ENCODE data around the gene SLC16A2.

The SLC16A2 gene

DNA sequence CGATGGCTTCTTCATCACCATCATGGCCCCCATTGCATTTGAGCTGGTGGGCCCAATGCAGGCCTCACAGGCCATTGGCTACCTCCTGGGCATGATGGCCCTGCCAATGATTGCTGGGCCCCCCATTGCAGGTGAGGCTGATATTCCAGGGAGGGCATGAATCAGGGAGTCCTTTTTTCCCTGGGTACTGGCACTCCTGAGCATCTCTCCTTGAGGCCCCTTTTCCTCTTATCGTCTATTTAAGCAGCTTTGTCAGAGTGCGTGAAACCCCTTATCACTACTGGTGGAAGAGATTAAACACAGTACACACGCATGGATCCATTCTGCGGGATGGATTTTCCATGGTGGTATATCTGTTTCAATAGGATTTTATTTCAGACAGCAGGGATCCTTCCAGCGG lies 108.0 kb downstream of the SLC16A2 start:
- POLR2A ChIA-PET: no interaction called here
- CTCF ChIA-PET: interaction anchor here (0.9 kb wide), 1 partner anchor 16 kb away, joined by 5 read pairs; no protein-coding TSS in a partner anchor

DNA sequence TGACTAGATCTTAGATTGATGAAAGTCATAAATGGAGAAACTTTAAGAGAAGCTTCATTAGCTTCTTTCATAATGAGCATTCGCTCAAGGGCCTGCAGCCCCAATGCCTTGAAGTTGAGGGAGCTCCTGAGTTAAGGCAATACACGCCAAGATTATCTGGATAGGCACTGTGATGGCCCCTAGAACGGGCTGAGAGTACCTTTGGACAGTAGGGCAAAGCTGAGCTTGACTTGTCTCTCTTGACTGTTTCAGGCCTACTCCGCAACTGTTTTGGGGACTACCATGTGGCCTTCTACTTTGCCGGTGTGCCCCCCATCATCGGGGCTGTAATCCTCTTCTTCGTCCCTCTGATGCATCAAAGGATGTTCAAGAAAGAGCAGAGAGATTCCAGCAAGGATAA lies 109.8 kb downstream of the SLC16A2 start:
- no peaks in the 10 kb centered on the region; the same call in 1 of the 2 replicates for H3K9me3 ChIP-seq (ENCODE audit: control insufficient read depth, insufficient read depth, low read depth, low read length)
- POLR2A ChIA-PET: no interaction called here
- no peak for TF ChIP-seq ZNF677 (tag by site-specific recombination; IDR thresholded peaks at IDR 0.05)
- TF ChIP-seq, protein P1, sequence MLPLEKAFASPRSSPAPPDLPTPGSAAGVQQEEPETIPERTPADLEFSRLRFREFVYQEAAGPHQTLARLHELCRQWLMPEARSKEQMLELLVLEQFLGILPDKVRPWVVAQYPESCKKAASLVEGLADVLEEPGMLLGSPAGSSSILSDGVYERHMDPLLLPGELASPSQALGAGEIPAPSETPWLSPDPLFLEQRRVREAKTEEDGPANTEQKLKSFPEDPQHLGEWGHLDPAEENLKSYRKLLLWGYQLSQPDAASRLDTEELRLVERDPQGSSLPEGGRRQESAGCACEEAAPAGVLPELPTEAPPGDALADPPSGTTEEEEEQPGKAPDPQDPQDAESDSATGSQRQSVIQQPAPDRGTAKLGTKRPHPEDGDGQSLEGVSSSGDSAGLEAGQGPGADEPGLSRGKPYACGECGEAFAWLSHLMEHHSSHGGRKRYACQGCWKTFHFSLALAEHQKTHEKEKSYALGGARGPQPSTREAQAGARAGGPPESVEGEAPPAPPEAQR (tag by site-specific recombination; IDR thresholded peaks at IDR 0.05): no peak
- TF ChIP-seq ZNF777 (tag by site-specific recombination; IDR thresholded peaks at IDR 0.05; ENCODE audit: borderline replicate concordance): no peak
- TF ChIP-seq ZNF223 (tag by site-specific recombination; IDR thresholded peaks at IDR 0.05): no peak
- no peak for TF ChIP-seq ZNF514 (tag by site-specific recombination; IDR thresholded peaks at IDR 0.05)
- TF ChIP-seq, protein P2, sequence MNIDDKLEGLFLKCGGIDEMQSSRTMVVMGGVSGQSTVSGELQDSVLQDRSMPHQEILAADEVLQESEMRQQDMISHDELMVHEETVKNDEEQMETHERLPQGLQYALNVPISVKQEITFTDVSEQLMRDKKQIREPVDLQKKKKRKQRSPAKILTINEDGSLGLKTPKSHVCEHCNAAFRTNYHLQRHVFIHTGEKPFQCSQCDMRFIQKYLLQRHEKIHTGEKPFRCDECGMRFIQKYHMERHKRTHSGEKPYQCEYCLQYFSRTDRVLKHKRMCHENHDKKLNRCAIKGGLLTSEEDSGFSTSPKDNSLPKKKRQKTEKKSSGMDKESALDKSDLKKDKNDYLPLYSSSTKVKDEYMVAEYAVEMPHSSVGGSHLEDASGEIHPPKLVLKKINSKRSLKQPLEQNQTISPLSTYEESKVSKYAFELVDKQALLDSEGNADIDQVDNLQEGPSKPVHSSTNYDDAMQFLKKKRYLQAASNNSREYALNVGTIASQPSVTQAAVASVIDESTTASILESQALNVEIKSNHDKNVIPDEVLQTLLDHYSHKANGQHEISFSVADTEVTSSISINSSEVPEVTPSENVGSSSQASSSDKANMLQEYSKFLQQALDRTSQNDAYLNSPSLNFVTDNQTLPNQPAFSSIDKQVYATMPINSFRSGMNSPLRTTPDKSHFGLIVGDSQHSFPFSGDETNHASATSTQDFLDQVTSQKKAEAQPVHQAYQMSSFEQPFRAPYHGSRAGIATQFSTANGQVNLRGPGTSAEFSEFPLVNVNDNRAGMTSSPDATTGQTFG (tag by site-specific recombination; IDR thresholded peaks at IDR 0.05; ENCODE audit: borderline replicate concordance): no peak
- no peak for TF ChIP-seq ZBTB8A (tag by site-specific recombination; IDR thresholded peaks at IDR 0.05)
- no peak for TF ChIP-seq ZNF426 (tag by site-specific recombination; IDR thresholded peaks at IDR 0.05)
- TF ChIP-seq ZEB2 (tag by site-specific recombination; IDR thresholded peaks at IDR 0.05): no peak
- TF ChIP-seq ZNF366 (tag by site-specific recombination; conservative IDR thresholded peaks at IDR 0.05): no peak
- no peak for TF ChIP-seq ZNF624 (tag by site-specific recombination; IDR thresholded peaks at IDR 0.05)
- no peak for TF ChIP-seq OSR2 (tag by site-specific recombination; IDR thresholded peaks at IDR 0.05)
- no peak for TF ChIP-seq SCRT2 (tag by site-specific recombination; IDR thresholded peaks at IDR 0.05)
- no peak for TF ChIP-seq ZNF24 (tag by site-specific recombination; IDR thresholded peaks at IDR 0.05)
- TF ChIP-seq ZNF830 (tag by site-specific recombination; IDR thresholded peaks at IDR 0.05; ENCODE audit: low read depth): no peak
- TF ChIP-seq, protein P3, sequence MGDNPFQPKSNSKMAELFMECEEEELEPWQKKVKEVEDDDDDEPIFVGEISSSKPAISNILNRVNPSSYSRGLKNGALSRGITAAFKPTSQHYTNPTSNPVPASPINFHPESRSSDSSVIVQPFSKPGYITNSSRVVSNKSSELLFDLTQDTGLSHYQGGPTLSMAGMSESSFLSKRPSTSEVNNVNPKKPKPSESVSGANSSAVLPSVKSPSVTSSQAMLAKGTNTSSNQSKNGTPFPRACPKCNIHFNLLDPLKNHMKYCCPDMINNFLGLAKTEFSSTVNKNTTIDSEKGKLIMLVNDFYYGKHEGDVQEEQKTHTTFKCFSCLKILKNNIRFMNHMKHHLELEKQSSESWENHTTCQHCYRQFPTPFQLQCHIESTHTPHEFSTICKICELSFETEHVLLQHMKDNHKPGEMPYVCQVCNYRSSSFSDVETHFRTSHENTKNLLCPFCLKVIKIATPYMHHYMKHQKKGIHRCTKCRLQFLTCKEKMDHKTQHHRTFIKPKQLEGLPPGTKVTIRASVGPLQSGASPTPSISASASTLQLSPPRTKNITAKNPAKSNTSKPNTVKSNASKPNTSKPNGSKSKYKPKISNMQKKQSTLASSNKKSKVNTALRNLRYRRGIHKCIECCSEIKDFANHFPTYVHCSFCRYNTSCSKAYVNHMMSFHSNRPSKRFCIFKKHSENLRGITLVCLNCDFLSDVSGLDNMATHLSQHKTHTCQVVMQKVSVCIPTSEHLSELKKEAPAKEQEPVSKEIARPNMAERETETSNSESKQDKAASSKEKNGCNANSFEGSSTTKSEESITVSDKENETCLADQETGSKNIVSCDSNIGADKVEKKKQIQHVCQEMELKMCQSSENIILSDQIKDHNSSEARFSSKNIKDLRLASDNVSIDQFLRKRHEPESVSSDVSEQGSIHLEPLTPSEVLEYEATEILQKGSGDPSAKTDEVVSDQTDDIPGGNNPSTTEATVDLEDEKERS (tag by site-specific recombination; IDR thresholded peaks at IDR 0.05): no peak
- H3K36me3 ChIP-seq (ENCODE audit: control insufficient read depth in 2 of 2, insufficient read depth in 1 of 2, low read length in 2 of 2): peaks cover 0 to 8% of the 10 kb centered on the region in 2 experiments; a peak in 1 of 3 replicates
- CTCF ChIA-PET: interaction anchor here (0.6 kb wide), 1 partner anchor 84 kb away, joined by 3 read pairs; no protein-coding TSS in a partner anchor
- no peak overlapping the region for H3K27ac ChIP-seq (ENCODE audit: extremely low read depth, low read depth, low read length)
- H3K4me3 ChIP-seq (ENCODE audit: low read depth, low read length): no peak overlapping the region
- no peaks in the 10 kb centered on the region for H3K4me1 ChIP-seq (ENCODE audit: control insufficient read depth, insufficient read depth, low read length)

More for the DNA sequence above, 108.0 kb downstream of the SLC16A2 start:
- no peaks in the 10 kb centered on the region for H3K4me1 ChIP-seq (ENCODE audit: control insufficient read depth, insufficient read depth, low read length)
- H3K4me3 ChIP-seq (ENCODE audit: low read depth, low read length): no peak overlapping the region
- TF ChIP-seq, protein P4, sequence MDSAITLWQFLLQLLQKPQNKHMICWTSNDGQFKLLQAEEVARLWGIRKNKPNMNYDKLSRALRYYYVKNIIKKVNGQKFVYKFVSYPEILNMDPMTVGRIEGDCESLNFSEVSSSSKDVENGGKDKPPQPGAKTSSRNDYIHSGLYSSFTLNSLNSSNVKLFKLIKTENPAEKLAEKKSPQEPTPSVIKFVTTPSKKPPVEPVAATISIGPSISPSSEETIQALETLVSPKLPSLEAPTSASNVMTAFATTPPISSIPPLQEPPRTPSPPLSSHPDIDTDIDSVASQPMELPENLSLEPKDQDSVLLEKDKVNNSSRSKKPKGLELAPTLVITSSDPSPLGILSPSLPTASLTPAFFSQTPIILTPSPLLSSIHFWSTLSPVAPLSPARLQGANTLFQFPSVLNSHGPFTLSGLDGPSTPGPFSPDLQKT (IDR thresholded peaks at IDR 0.05; ENCODE audit: borderline replicate concordance, low read depth, low read length): no peak
- no peak for TF ChIP-seq ZNF175 (tag by site-specific recombination; IDR thresholded peaks at IDR 0.05)
- TF ChIP-seq ZBTB1 (tag by site-specific recombination; IDR thresholded peaks at IDR 0.05): no peak
- TF ChIP-seq, protein P5, sequence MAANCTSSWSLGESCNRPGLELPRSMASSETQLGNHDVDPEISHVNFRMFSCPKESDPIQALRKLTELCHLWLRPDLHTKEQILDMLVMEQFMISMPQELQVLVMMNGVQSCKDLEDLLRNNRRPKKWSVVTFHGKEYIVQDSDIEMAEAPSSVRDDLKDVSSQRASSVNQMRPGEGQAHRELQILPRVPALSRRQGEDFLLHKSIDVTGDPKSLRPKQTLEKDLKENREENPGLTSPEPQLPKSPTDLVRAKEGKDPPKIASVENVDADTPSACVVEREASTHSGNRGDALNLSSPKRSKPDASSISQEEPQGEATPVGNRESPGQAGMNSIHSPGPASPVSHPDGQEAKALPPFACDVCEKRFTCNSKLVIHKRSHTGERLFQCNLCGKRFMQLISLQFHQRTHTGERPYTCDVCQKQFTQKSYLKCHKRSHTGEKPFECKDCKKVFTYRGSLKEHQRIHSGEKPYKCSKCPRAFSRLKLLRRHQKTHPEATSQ (tag by site-specific recombination; IDR thresholded peaks at IDR 0.05): no peak
- TF ChIP-seq ZNF140 (tag by site-specific recombination; IDR thresholded peaks at IDR 0.05): no peak
- TF ChIP-seq ZNF324 (tag by site-specific recombination; IDR thresholded peaks at IDR 0.05): no peak
- TF ChIP-seq ZBTB8A (tag by site-specific recombination; IDR thresholded peaks at IDR 0.05): no peak
- H3K9me3 ChIP-seq (ENCODE audit: control insufficient read depth, insufficient read depth, low read depth, low read length): no peaks in the 10 kb centered on the region; the same call in 1 of the 2 replicates
- no peak overlapping the region for H3K27ac ChIP-seq (ENCODE audit: extremely low read depth, low read depth, low read length)
- H3K36me3 ChIP-seq (ENCODE audit: control insufficient read depth in 2 of 2, insufficient read depth in 1 of 2, low read length in 2 of 2): peaks cover 0 to 8% of the 10 kb centered on the region in 2 experiments; a peak in 1 of 3 replicates

All from HEK293 (cell line).